A673 (cell line): ENCODE measurements around the gene MED27.

Source experiments
- EZH2 ChIP-seq: fragments of 200-600 bp; sonication (generic); IDR thresholded peaks from 2 replicates; pipeline ENCODE4 v1.6.1; 2017; ENCODE audit warnings: borderline replicate concordance, low read depth, mild to moderate bottlenecking, mixed read lengths, antibody characterized with exemption, low read length; ENCODE audit not compliant: poor library complexity, severe bottlenecking
- TF ChIP-seq, protein P1 (sequence below): fragments of 300-800, 200-600 bp; sonication (generic); conservative IDR thresholded peaks from 2 replicates; pipeline ENCODE4 v1.5.1; 2017; ENCODE audit warnings: low read depth, mild to moderate bottlenecking, antibody characterized with exemption, low read length, moderate library complexity, mixed read lengths

DNA sequence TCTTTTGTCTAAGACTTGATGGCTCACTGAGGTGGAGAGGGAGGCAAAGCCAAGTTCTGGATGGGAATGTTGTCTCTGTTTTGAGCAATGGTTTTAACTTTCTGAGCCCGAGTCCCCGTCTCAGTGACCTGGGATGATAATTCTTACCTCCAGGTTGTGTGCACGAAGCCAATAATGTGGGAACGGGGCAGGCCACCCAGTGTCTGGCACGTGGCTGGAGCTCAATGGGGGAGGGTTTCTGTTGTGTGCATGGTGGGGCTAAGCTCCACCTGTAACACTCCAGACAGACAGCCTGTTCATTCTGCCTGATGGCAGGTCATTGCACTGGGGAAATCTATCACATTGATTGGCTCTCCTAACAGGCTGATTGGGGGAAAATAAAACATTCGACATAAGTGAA lies 45.1 kb upstream of the MED27 start:
- TF ChIP-seq, protein P1, sequence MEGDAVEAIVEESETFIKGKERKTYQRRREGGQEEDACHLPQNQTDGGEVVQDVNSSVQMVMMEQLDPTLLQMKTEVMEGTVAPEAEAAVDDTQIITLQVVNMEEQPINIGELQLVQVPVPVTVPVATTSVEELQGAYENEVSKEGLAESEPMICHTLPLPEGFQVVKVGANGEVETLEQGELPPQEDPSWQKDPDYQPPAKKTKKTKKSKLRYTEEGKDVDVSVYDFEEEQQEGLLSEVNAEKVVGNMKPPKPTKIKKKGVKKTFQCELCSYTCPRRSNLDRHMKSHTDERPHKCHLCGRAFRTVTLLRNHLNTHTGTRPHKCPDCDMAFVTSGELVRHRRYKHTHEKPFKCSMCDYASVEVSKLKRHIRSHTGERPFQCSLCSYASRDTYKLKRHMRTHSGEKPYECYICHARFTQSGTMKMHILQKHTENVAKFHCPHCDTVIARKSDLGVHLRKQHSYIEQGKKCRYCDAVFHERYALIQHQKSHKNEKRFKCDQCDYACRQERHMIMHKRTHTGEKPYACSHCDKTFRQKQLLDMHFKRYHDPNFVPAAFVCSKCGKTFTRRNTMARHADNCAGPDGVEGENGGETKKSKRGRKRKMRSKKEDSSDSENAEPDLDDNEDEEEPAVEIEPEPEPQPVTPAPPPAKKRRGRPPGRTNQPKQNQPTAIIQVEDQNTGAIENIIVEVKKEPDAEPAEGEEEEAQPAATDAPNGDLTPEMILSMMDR = no peak
- no peak for TF ChIP-seq EZH2
